Esophagus squamous epithelium (tissue), 4 donors: ENCODE results near the gene DSCAML1.

Experiments used
- CTCF ChIP-seq, 6 experiments: fragments of 450-650 bp in 4 of 6; fragments of 200-600 bp in 2 of 6; sonication (generic) in 2 of 6; IDR thresholded peaks; one replicate each; pipeline ENCODE4 v1.5.1; 2016 to 2019; ENCODE audit warnings: antibody characterized with exemption in 6 of 6, mild to moderate bottlenecking in 4 of 6, moderate library complexity in 4 of 6
- POLR2A ChIP-seq, 4 donors: fragments of 450-650 bp; IDR thresholded peaks; one replicate each; pipeline ENCODE4 v1.6.1; 2017; ENCODE audit warnings: antibody characterized with exemption in 4 of 4, mild to moderate bottlenecking in 4 of 4, moderate library complexity in 3 of 4

GRCh38 chr11:117640041-117640440, 157.0 kb downstream of the DSCAML1 start:
- no peak for TF ChIP-seq CTCF (IDR thresholded peaks at IDR 0.05)
- TF ChIP-seq POLR2A (IDR thresholded peaks at IDR 0.05) = no peak
